SU-DHL-6 (cell line): Measurements from ENCODE around the gene CCNQ.

ENCODE experiments used
- CTCF ChIP-seq: fragments of 200-600 bp; sonication (generic); IDR thresholded peaks from one replicate; pipeline ENCODE4 v1.5.1; 2017; ENCODE audit warnings: antibody characterized with exemption, mild to moderate bottlenecking, low read length, moderate library complexity; ENCODE audit not compliant: insufficient read depth, poor library complexity, severe bottlenecking
- EZH2phosphoT487 ChIP-seq: fragments of 200-600 bp; sonication (generic), shearing (Covaris generic); conservative IDR thresholded peaks from 2 replicates; pipeline ENCODE4 v1.6.1; 2018; ENCODE audit warnings: mild to moderate bottlenecking, antibody characterized with exemption, low read length, moderate library complexity, mixed read lengths

GRCh38 chrX:153635788-153636668, 37.1 kb upstream of the CCNQ start:
- TF ChIP-seq CTCF, result peak; percentile 42
- no peak for TF ChIP-seq EZH2phosphoT487
